NCI-H2107 treated with DMSO at 0.1 percent for 48 hours (cell line): ENCODE data around the gene TBXT.
"Not testable (repeated sequence)": the region's sequence is repeated elsewhere in the genome, so short reads cannot be mapped to it uniquely, and the experiment has no call there.

ENCODE experiments used
- DNase-seq: peaks from one replicate; lab custom pipeline; 2025; ENCODE audit not compliant: unreplicated experiment; lab: John Stamatoyannopoulos, UW

TBXT gene

DNA sequence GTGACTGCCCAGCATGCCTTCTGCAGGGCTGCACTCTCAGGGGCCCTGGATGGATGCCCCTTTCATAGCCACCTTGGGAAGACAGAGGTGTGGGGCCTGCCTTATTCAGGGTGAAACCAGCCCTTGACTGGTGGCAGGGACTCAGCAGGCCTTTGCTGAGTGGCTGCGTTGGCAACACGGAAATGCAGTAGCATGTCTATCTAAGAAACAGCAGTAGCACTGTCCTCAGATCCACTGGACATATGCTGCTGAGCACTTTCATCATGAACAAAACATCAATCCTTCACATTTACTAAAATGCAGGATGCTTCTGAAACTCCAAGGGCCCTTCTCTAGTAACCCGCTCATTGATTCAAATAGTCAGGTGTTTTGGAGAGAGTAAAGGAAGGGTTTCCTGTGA is 4.9 kb upstream of the TBXT start:
- DNase-seq, result no peak

DNA sequence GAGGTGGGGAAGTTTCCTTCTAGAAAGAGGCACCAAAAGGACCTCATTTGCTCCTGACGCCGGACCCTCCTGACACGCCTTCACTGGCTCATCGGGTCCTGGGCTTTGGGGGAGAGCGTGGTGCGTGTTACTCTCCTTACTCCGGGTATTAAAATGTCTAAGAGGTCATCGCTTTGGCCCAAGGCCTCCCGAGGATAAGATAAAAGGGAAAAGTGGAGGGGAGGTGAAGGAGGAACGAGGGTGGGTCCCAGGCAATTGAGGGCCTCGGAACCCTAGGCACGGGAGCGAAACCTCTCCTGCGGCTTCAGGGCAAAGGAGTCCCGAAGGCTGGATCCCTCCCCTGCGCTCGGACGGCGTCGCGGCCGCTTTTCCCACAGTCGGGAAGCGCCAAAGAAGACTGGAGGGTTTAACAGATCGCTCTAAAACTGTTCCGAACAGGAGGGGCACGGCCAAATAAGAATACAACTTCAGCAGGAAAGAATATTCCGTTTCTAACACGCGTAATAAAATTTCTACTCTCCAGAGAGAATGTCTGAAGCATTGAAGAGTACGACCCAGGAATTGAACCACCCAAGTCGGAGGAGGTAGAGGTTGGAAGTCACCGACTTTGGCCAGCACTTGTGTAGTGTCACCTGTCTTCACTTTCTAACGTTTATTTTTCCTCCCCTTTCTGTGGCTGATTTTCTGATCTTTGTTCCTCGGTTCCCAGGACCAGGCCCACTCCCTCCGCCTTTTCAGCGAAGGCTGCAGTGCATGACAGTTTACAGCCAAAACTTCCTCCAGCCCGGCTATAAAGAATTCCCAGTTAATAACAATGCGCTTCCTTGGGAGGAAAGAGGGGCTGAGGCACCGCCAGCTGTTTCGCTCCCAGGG is 2.1 kb upstream of the TBXT start:
- DNase-seq, result no peak

DNA sequence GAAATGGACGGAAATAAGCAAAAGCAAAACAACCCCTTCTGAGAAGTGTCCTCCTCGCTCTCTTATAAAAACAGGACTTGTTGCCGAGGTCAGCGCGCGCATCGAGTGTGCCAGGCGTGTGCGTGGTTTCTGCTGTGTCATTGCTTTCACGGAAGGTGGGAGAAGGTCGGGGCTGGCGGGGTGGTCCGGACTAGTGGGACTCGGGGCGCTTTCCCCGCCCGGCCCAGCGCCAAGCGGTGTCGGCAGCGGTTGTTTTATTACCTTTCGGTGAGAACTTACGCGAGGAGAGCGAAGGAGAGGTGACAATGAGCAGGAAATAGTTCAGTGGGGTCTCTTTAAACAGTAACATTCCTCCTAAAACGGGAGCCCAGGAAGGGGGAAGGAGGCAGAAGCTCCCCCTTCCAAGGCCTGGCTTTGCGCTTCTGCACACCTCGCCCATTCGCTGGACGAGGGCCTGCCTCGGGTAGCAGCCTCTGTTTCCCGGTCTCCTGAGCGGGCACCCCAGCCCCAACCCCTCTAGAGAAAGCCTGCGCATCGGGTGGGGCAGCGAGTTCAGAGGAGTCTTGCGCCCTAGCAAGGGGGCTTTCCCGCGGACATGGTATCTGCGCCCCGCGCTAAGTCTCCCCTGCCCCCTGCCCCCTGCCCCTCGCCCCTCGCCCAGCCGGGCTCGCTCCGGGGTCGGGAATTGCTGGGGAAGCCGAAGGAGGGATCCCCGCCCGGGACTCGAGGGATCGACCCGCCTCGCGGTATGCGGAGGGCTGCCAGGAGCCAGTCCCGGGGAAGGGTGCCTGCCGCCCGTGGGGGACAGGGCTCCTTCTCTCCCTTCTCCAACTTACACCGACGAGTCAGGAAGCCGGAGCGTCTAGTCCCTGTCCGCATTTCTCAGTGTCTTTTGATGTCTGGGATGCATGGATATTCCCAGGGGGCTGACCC is 1.2 kb upstream of the TBXT start:
- no peak for DNase-seq

DNA sequence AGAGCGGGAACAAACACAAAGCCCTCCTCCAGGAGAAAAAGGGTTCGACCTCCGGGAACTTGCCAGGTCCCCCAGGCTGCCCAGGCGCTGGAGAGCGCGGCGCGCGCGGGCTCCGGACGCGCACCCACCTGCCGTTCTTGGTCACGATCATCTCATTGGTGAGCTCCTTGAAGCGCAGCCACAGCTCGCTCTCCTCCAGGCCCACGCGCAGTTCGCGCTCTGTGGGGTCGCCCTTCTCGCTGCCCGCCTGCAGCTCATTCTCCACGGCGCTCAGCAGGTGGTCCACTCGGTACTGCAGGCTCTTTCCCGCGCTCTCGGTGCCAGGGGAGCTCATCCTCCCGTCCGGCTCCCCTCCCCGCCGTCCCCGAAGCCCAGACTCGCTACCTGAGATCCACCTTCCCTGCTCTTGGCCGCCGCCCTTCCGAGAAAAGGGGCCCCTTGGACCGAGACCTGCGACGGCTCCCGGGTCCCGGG is 356 bp downstream of the TBXT start:
- DNase-seq, result no peak

DNA sequence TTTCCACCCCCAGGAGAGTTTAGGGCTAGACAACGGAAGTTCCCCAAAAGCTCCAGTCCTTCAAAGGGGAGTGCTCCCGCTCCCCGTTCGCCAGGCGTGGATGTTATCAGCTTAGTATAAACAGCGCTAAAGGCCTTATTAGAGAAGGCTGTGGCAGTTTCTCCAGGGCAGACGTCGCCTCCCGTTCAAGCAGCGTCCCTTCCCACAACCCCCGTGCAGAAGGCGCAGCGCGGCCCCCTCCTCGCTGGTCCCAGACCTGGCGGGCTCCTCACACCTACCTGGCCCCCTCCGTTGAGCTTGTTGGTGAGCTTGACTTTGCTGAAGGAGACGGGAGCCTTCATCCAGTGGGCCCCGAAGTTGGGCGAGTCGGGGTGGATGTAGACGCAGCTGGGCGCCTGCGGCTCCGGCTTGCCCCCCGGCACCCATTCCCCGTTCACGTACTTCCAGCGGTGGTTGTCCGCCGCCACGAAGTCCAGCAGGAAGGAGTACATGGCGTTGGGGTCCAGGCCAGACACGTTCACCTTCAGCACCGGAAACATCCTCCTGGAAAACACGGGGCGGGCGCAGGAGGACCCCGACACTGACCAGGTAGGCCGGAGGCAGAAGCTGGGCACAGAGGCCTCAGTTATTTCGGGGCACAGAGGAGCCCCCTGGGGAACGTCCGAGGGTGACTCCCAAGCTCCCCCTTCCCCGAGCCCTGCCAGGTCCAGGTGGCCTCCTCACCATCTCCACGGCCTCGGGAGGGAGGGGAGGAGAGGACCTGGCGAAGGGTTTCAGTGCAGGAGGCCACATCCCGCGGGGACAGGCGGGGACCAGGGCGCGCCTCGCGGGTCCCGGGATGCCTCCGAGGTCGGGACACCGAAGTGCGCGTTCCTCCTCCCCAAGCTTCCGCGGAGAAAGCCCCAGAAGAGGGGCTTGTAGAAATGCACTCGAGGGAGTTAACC is 1.1 kb downstream of the TBXT start:
- no peak for DNase-seq

DNA sequence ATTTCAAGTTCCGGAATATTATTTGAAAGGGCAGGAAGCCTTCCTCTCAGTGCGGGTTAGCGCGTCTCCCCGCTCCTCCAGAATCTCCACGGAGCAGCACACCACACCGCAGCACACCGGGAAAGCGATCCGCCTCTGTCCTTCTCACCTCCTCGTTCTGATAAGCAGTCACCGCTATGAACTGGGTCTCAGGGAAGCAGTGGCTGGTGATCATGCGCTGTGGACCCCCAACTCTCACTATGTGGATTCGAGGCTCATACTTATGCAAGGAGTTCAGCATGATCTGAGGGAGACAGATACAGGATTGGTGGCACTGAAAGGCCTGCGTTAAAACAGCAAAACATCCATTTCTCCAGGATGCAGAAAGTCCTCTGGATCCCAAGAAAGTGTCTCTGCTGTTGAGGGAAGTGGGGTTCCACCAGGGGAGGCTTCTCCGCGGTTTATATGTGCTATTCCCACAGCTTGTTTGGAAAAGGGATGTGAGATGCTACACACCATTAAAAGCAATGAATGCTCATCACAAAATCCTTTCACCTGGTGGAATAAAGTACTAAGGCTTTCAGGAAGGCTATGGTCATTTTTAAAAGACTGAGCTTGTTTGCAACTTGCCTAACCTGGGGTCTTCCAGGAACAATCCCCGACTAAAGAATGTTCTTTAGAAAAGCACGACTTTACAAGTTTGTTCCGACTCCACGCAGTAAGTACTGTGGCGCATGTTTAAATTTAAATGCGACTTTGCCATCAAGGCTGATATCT is 1.9 kb downstream of the TBXT start:
- DNase-seq, result no peak

DNA sequence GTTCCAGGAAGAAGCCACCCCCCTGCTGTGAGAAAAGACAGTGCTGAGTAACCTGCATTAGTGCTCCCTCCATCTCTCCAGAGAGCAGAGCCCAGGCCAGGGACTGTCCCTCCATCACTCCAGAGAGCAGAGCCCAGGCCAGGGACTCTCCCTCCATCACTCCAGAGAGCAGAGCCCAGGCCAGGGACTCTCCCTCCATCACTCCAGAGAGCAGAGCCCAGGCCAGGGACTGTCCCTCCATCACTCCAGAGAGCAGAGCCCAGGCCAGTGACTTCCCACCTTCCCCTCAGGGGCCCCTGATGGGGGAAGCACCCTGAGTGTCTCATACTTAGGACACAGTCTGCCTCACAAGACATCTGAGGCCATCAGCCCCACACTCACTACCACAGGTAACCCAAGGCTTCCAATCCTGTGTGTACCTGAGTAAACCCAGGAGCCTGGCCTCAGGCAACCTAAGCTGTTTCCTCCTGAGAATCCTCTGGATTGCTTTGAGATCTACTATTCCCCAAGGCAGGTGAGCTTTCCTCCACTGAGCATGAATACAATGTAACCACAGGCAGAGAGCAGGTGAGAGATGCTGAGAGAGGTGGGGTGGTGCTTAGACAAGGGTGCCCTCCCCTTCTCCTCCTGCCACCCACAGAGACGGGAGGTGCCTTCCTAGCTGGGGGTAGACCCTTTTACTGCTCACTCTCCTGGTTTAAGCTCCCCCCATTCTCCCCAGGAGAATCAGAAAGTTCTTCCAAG is 4.9 kb downstream of the TBXT start:
- peak; percentile 18 for DNase-seq

DNA sequence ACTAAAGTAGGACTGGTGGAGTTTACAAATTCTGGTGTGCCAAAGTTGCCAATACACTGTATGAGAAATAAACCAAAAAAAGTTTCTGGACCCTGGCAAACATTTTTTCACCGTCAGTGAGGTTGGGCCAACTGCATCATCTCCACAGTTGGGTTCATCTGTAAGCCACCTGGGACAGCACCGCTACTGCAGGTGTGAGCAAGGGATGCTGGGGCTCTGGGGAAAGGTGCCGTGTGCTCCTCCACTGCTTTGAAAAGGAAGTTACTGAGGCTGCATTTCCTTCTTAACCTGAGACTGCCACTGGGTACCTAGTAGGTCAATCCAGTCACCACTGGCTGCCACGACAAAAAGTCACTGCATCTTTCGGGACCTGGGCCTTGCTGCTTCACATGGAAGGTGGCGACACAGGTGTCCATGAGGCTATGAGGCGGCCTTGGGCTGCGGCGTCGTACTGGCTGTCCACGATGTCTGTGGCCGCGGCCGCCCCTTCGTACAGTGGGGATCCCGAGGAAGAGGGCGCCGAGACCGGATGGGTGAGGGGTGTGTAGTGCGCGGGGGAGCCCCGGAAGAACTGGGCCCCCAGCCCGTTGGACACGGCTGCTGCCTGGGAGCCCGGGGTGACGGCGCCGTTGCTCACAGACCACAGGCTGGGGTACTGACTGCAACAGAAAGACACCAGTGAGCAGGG is 9.6 kb downstream of the TBXT start:
- DNase-seq, result no peak

DNA sequence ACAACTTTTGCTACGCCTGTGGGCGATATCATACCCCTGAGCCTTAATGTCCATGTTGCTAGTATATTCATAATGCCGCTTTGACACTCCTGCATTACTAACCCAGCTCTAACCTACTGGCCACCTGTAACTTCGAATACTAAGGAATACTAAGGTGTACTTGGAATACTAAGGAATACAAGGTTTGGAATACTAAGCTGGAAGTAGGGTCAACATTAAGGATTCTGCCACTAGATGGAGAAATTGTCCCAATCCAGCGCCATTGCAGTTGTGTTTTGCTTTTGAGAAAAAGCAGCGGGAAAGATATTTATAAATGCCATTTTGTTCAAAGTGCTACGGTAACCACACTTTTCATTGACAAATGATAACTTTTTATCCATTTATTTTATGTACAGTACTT is 10.7 kb downstream of the TBXT start:
- DNase-seq, result no peak

DNA sequence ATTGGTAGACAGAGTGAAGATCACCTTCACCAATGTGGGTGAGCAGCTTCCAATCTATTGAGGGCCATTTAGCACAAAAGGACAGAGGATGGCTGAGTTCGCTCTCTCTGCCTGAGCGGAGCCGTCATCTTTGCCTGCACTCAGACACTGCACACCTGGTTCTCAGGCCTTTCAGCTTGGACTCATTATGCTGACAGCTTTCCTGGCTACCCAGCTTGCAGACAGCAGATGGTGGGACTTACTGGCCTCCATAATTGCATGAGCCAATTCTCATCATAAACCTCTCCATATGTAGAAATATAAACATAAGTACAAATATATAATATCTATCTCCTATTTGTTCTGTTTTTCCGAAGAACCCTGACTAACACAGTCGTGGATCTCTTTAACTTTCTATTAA is 13.7 kb downstream of the TBXT start:
- no peak for DNase-seq

DNA sequence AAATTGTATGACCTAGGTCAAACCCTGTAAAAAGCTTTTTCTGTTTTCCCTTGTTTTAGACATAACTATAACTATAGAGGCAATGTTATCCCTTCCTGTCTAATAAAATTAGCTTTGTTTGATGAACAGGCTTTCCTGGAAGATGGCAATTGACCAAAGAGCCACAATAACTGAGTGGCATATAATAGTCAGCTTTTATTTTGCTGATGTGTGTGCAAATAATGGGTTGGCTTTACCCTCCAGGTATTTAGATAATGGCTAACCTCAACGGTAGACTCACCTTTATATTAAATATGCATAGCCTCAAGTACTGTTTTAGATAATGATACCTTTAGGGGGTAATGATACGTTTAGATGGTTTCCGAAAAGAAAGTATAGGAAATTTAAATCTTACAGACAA is 15.0 kb downstream of the TBXT start:
- DNase-seq, result no peak

DNA sequence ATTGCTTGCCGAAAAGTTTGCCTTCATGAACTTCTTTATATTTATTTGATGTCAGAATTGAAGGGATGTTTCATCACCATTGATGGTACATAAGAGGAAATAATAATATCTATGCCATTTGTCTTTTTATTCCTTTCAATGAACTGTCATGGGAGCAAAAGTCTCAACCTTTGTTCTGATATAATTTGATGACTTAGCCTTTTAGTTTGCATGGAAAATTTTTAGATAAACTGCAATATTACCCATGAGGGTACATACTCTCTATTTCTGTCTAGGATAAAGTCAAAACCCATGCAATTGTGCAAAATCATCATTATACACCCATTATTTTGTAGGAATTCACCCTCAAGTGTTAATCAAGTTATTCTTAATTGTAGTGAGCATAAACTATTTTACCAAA is 15.9 kb downstream of the TBXT start:
- DNase-seq, result no peak

DNA sequence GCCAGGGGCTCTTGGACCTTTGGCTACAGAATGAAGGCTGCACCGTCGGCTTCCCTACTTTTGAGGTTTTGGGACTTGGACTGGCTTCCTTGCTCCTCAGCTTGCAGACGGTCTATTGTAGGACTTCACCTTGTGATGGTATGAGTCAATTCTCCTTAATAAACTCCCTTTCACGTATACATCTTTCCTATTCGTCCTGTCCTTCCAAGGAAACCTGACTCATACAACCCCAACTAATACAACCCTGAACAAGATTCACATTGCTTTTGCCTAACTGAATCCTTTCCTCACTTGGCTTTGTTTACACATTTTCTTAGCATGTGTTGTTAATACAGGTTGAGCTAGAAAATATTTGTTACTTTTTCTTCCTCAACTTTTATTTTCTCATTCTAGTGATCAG is 21.9 kb downstream of the TBXT start:
- DNase-seq, result no peak

DNA sequence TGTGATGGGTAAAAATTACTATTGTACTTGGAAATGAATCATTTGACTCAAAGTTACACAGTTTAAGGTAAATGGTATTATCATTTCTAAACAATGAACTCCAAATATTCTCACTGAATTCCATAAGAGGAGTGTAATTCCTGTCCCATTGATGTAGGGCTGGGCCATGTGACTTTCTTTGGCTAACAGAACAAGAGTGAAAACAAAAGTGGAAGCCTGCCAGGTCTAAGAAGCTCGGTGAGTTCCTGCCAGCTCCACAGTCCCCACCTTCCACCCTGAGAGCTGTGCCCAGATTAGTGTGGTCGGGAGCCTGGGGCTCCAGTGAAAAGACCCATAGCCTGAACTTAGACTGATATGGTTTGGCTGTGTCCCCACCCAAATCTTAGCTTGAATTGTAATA is 24.6 kb downstream of the TBXT start:
- no peak for DNase-seq

DNA sequence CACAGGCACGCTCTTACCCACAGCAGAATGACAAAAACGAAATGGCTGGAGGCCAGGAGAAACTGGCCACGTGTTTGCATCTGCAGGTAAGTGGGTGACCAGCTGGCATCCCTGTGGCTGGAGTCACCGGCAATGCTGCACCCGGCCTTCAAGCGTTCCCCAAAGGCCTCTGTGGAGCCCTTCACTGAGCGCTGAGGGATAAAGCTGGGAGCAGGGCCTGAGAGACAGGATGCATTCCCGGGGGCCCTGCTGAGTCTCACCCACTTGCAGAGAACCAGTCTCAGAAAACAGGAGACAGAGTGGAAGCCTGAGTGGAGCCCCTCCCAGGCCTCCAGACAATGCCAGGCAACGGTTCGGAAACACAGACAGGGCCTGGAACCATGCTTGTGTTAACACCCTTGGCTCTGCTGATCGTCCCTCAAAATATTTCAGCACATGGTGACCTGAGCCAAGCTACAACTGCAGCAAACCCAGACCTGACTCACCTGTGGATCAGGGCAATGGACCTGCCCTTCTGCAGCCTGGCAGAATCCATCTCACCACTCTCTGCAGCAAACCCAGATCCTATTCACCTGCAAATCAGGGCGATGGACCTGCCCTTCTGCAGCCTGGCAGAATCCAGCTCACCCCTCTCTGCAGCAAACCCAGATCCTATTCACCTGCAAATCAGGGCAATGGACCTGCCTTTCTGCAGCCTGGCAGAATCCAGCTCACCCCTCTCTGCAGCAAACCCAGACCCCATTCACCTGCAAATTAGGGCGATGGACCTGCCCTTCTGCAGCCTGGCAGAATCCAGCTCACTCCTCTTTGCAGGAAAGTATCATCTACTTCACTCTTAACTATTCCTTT is 39.8 kb downstream of the TBXT start:
- no peak for DNase-seq

DNA sequence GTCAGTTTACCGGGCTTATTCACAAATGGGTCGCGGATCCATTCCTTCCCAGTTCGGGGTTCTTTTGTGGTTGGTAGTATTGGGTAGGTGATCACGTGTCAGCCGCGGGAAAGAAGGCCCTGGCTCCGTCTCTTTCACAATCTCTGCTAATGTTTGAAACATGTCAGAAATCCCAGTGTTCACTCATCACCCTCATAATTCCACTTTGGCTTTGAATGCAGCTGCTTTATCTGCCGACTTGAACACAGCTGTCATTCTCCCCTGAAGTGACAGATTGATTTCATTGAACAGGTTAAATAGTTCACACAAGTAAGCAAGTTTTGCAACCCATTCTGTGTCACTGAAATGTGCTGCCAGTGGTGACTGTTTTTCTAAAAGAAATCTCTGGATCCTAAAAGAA is 44.5 kb downstream of the TBXT start:
- DNase-seq, result not testable (repeated sequence)

DNA sequence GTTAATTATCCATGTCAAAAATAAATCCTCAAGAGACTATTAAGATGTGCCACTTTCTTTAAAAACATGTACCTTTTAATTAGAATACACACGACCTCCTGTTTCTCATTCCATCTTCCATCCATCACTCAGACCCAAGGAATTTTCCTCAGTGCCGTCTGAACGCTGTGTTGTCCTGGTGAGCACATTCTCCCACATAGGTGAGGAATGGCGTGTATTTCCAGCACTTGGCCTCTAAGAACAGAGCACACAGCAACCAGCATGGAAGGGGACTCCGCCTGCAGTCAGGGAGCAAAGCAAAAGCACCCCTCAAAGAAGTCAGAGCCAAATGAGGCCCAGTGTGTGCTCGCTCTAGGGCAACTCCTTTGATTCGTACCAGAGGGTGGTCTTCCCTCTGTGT is 45.9 kb downstream of the TBXT start:
- no peak for DNase-seq
